ENCODE data around the gene DLG5.

The DLG5 gene

DNA sequence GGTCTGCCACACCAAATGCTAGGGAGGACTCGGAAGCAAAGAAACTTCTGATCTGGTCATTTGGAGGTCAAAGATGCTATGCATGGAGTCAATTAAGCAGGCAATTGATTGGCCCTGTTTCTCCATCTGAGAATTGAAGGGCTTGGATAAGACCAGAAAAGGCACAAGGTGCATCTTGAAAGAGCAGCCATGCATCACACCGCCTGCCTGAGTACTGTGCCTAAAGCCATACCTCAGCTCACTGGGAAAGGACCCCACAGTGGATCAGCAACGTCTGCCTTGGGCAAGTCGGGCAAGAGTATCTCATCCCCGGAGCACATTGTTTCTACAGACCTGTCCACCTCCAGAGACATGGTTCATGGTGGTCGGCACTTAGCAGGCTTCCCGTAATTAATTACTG lies 42.4 kb downstream of the DLG5 start:
- TF ChIP-seq CTCF (IDR thresholded peaks at IDR 0.05), result no peak

DNA sequence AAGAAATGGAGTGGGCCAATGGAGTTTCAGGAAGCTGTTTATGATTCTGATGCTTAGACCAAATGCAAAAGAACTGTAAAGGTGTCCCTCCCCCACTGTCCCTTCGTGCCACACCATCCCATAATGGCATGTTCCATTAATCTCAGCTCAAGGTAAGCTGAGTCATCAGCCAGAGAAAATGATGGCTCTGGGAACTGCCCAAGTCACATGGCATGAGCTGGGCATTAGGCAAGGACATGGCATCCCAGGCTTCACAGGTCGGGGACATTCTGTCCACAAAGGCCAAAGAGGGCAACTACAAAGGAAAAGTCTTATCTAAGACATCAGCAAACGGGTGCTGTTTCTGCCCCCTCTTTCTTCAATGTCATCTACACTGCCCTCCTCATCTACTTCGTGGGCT lies 44.9 kb downstream of the DLG5 start:
- no peak for TF ChIP-seq CTCF (IDR thresholded peaks at IDR 0.05)

- no peak for TF ChIP-seq CTCF (IDR thresholded peaks at IDR 0.05)
Measured at GRCh38 chr10:77881222-77881621, 45.3 kb downstream of the DLG5 start.

DNA sequence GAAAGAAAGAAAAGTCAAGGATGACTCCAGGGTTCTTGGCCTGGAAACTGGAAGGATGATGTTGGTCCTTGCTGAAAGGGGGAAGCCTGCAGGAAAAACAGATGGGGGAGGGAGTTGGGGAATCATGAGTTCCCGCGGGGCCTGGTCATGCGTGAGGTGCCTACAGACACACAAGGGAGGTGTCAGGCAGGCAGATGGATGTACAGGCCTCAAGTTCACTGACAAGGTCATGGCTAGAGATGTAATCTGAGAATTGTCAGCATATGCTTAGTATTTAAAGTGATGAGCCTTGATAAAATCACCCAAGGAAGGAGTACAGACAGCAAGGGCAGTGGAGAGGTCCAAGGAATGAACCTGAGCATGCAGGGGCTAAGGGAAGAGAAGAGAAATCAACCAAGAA lies 46.8 kb downstream of the DLG5 start:
- TF ChIP-seq CTCF (IDR thresholded peaks at IDR 0.05), result no peak

GRCh38 chr10:77879065-77879464 lies 47.5 kb downstream of the DLG5 start:
- TF ChIP-seq CTCF (IDR thresholded peaks at IDR 0.05), result no peak

- TF ChIP-seq CTCF (IDR thresholded peaks at IDR 0.05), result no peak
Measured at GRCh38 chr10:77877441-77878344, 48.9 kb downstream of the DLG5 start.

GRCh38 chr10:77875730-77876129 lies 50.8 kb downstream of the DLG5 start:
- TF ChIP-seq CTCF (IDR thresholded peaks at IDR 0.05), result no peak
